Suprapubic skin (tissue), 4 donors: ENCODE results near the gene SSX5. TPM values are rescaled to one million over a fixed set of nuclear protein-coding genes. Genes with fewer than 3 reads are reported as not detected.
"Not testable (repeated sequence)": the region's sequence is repeated elsewhere in the genome, so short reads cannot be mapped to it uniquely, and the experiment has no call there.

Experiments
- DNase-seq, 2 donors: peaks; one replicate each; pipeline ENCODE4 v3.0.0-alpha.2; 2019; ENCODE audit warnings: low spot score in 2 of 2
- H3K27ac ChIP-seq: fragments of 200-600 bp; sonication (generic); one replicate; pipeline ENCODE4 v1.5.1; 2019
- H3K27me3 ChIP-seq: fragments of 200-600 bp; sonication (generic); one replicate; pipeline ENCODE4 v1.5.1; 2019
- H3K36me3 ChIP-seq: fragments of 200-600 bp; sonication (generic); one replicate; pipeline ENCODE4 v1.5.1; 2019
- H3K4me1 ChIP-seq: fragments of 200-600 bp; sonication (generic); one replicate; pipeline ENCODE4 v1.5.1; 2019
- H3K4me3 ChIP-seq: fragments of 200-600 bp; sonication (generic); one replicate; pipeline ENCODE4 v1.5.1; 2019; ENCODE audit warnings: mild to moderate bottlenecking
- H3K9me3 ChIP-seq: fragments of 200-600 bp; sonication (generic); one replicate; pipeline ENCODE4 v1.5.1; 2019
- CTCF ChIP-seq, 2 donors: fragments of 200-600 bp in 1 of 2; fragments of 450-650 bp in 1 of 2; sonication (generic) in 1 of 2; IDR thresholded peaks; one replicate each; pipeline ENCODE4 v1.5.1; 2016 to 2019; ENCODE audit warnings: antibody characterized with exemption in 2 of 2, mild to moderate bottlenecking in 1 of 2, moderate library complexity in 1 of 2
- EP300 ChIP-seq: sonication (generic); formaldehyde crosslinking; IDR thresholded peaks from one replicate; pipeline ENCODE4 v1.6.1; 2017; ENCODE audit warnings: antibody characterized with exemption
- POLR2A ChIP-seq, 2 donors: fragments of 450-650 bp; IDR thresholded peaks; one replicate each; pipeline ENCODE4 v1.6.1; 2017; ENCODE audit warnings: antibody characterized with exemption in 2 of 2, mild to moderate bottlenecking in 2 of 2, moderate library complexity in 2 of 2
- POLR2AphosphoS5 ChIP-seq, 3 donors: sonication (generic); formaldehyde crosslinking; IDR thresholded peaks; one replicate each; pipeline ENCODE4 v1.6.1; 2017; ENCODE audit warnings: antibody characterized with exemption in 3 of 3
- WGBS: methylation state at CpG from one replicate; pipeline ENCODE4 v1.1.5; 2018; 5-methylcytosine and 5-hydroxymethylcytosine counted together
- total RNA-seq, 4 donors: library from RNA; depleted of rRNA; stranded (reverse); fragments of >200 nt; gene quantifications; one replicate each; pipeline ENCODE4 v1.1.0, GENCODE V29; 2016

SSX5 gene, protein sequence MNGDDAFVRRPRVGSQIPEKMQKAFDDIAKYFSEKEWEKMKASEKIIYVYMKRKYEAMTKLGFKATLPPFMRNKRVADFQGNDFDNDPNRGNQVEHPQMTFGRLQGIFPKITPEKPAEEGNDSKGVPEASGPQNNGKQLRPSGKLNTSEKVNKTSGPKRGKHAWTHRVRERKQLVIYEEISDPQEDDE
- total RNA-seq, result not detected

GRCh38 chrX:48196745-48197201, at the start of gene SSX5:
SSX5 (minus strand) TSS chrX:48196795; CDS start chrX:48195358, 1,437 bp downstream.
- no peak for DNase-seq
- 88% methylated on average over 12 of the region's 12 CpGs for WGBS
- H3K4me1 ChIP-seq, result no peaks in the 10 kb centered on the region
- TF ChIP-seq CTCF (IDR thresholded peaks at IDR 0.05) (no peak), EP300 (no peak), POLR2AphosphoS5 (IDR thresholded peaks at IDR 0.05) (no peak), POLR2A (IDR thresholded peaks at IDR 0.05) (no peak)
- no peaks in the 10 kb centered on the region for H3K36me3 ChIP-seq
- H3K9me3 ChIP-seq, result no peaks in the 10 kb centered on the region
- H3K27ac ChIP-seq, result no peak within 1 kb of the TSS
- no peak within 1 kb of the TSS for H3K4me3 ChIP-seq
- no peaks in the 10 kb centered on the region for H3K27me3 ChIP-seq

- not testable (repeated sequence) for H3K36me3 ChIP-seq, H3K4me1 ChIP-seq, H3K27ac ChIP-seq, H3K27me3 ChIP-seq, H3K9me3 ChIP-seq, DNase-seq, H3K4me3 ChIP-seq
- 87% methylated on average over 4 of the region's 4 CpGs for WGBS
Measured at GRCh38 chrX:48224196-48224595, 27.6 kb upstream of the SSX5 start.

DNA sequence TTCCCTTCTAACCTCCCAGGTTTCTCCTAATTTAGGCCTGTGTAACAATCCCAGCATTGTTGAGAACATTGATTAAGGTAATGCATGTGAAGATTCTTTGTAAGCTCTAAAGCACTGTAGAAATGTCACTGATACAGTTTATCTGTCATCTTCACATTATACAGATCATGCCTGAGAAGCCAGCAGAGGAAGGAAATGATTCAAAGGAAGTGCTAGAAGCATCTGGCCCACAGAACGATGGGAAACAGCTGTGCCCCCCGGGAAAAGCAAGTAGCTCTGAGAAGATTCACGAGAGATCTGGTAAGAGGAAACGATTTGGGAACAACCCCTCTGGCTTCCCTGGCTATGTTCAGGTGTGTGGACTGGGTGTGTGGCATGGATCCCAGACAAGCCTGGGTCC, 17.7 kb upstream of the SSX5 start:
- H3K9me3 ChIP-seq, H3K27me3 ChIP-seq, DNase-seq, H3K27ac ChIP-seq, H3K4me1 ChIP-seq, H3K4me3 ChIP-seq, H3K36me3 ChIP-seq: not testable (repeated sequence)
- 36% methylated on average over 4 of the region's 4 CpGs for WGBS

GRCh38 chrX:48190024-48190423, 6.6 kb downstream of the SSX5 start:
- not testable (repeated sequence) for H3K27me3 ChIP-seq, H3K27ac ChIP-seq, H3K4me1 ChIP-seq, H3K4me3 ChIP-seq, H3K9me3 ChIP-seq, H3K36me3 ChIP-seq, DNase-seq
- WGBS, result 42% methylated on average over 5 of the region's 5 CpGs

DNA sequence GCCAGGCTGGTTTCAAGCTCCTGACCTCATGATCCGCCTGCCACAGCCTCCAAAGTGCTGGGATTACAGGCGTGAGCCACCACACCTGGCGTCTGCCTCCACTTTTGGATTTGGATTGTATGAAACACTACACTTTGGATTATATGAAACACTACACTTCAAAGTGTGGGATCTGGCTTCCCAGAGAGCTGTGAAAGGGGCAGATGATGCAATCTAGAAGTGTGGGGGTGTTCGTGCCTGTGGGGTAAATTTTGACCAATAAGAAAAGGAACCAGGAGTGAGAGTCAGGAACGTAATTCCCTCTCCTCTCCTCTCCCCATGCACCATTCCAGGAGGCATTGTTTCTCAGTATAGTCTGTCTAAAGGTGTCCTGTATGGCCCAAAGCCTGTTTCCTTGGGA, 14.7 kb downstream of the SSX5 start:
- 68% methylated on average over 5 of the region's 5 CpGs for WGBS
- not testable (repeated sequence) for DNase-seq, H3K9me3 ChIP-seq

DNA sequence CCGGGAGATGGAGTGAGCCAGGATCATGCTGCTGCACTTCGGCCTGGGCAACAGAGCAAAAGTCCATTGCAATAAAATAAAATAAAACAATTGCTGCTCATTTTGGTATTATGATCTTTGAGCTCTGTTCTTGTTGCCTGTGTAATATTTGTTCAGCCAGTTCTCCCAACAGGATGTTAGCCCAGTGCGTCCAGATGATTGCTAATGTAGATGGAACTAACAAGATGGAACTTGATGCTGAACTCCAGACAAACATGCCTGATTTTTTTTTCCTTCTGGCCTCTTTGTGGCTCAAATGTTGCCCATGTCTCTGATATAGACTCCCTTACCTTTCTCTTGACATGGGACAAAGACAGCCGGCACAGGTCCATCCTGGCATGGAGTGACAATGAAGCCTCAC, 15.8 kb downstream of the SSX5 start:
- DNase-seq, result no peak
- no peak overlapping the region for H3K4me3 ChIP-seq
- WGBS, result 92% methylated on average over 4 of the region's 4 CpGs
- no peak overlapping the region for H3K27ac ChIP-seq
- H3K9me3 ChIP-seq, result no peaks in the 10 kb centered on the region
- H3K27me3 ChIP-seq, result no peaks in the 10 kb centered on the region
- no peaks in the 10 kb centered on the region for H3K36me3 ChIP-seq
- TF ChIP-seq POLR2AphosphoS5 (IDR thresholded peaks at IDR 0.05) (no peak), CTCF (IDR thresholded peaks at IDR 0.05) (no peak), POLR2A (IDR thresholded peaks at IDR 0.05) (no peak), EP300 (no peak)
- H3K4me1 ChIP-seq, result no peaks in the 10 kb centered on the region

More for the DNA sequence above, 14.7 kb downstream of the SSX5 start:
- H3K4me3 ChIP-seq, H3K4me1 ChIP-seq, H3K27ac ChIP-seq, H3K36me3 ChIP-seq, H3K27me3 ChIP-seq: not testable (repeated sequence)

DNA sequence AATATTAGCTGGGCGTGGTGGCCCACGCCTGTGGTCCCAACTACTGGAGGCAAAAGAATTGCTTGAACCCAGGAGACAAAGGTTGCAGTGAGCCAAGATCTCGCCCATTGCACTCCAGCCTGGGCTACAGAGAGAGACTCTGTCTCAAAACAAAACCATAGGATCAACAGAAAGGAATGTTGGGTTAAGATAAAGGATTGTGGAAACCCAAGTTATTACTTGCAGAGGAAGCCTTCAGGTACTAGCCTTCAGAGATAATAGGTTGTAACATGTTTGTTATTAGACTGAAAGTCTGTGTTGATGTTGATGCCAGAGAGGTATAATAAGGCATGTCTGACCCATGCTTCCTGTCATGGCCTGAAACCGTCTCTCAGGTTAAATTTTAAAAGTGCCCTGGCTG, 16.9 kb downstream of the SSX5 start:
- TF ChIP-seq POLR2A (IDR thresholded peaks at IDR 0.05) (no peak), CTCF (IDR thresholded peaks at IDR 0.05) (no peak), EP300 (no peak), POLR2AphosphoS5 (IDR thresholded peaks at IDR 0.05) (no peak)
- 57% methylated on average over 4 of the region's 4 CpGs for WGBS
- Histone ChIP-seq H3K36me3 (no peaks in the 10 kb centered on the region), H3K27ac (no peak overlapping the region), H3K27me3 (no peaks in the 10 kb centered on the region), H3K9me3 (no peaks in the 10 kb centered on the region), H3K4me1 (no peaks in the 10 kb centered on the region), H3K4me3 (no peak overlapping the region)
- no peak for DNase-seq

DNA sequence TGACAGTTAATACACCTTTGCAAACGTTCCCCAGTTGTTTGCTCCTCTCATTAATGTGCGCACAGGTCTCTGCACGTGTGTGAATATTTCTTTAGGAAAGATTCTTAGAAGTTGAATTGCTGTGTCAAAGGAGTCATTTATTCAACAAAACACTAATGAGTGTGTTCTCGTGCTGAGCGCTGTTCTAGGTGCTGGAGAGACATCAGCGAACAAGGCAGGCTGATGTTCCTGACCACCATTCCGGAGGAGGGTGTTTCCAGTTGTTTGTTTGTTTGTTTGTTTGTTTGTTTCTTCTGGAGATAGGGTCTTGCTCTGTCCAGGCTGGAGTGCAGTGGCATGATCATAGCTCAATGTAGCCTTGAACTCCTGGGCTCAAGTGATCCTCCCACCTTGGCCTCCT, 30.3 kb downstream of the SSX5 start:
- not testable (repeated sequence) for H3K4me1 ChIP-seq

More for the DNA sequence above, 30.3 kb downstream of the SSX5 start:
- H3K27me3 ChIP-seq, H3K36me3 ChIP-seq, DNase-seq, H3K27ac ChIP-seq, H3K9me3 ChIP-seq, H3K4me3 ChIP-seq: not testable (repeated sequence)
- 65% methylated on average over 7 of the region's 7 CpGs for WGBS
